Mucosa of gallbladder (tissue), 1 donor: ENCODE measurements around the gene SYPL2. TPM values are rescaled to one million over a fixed set of nuclear protein-coding genes. Genes with fewer than 3 reads are reported as not detected.
"Not testable (repeated sequence)": the region's sequence is repeated elsewhere in the genome, so short reads cannot be mapped to it uniquely, and the experiment has no call there.

ENCODE experiments used
- DNase-seq: peaks from one replicate; pipeline ENCODE4 v3.0.0-alpha.2; 2020; ENCODE audit warnings: low spot score
- total RNA-seq: library from RNA; stranded (reverse); gene quantifications from one replicate; pipeline ENCODE4 v1.2.1, GENCODE V29; 2021
- donor health status: DM: no; HTN: no; CAD: no.

The SYPL2 gene
- total RNA-seq, 1 donor from 2014 or later = 3.1 TPM

DNA sequence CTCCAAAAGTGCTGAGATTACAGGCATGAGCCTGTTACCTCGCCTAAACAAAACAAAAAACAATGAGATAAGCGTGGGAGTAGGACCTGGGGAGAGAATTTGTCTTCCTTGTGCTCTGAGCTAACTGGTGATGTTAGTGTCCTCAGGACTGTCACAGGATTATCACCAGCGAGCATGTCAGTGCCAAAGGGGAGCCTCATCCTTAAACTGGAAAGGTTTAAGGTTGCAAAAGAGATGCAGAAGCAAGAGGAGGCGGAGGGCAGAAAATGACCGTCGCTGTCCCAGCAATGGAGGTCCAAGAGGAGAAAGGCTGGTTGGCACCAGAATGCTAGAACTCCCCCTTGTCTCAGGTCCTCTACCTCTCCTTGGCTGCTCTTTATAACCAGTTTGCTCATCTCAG lies 3.9 kb downstream of the SYPL2 start:
- no peak for DNase-seq

DNA sequence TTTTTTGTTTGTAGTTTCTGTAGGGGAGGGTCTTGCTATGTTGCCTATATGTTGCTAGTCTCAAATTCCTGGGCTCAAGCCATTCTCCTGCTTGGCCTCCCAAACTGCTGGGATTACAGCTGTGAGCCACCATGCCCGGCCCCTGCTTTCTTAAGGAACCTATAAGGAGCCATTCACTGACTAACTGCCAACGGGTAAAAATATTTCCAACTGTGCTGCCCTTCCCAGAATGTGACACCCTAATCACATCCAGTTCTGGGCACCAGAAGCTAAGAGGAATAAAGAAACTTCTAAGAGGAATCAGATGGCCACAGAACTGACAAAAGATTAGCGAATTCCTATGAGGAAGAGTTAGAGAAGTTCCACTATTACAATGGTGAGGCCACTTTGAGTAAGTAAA lies 6.4 kb downstream of the SYPL2 start:
- DNase-seq = no peak

DNA sequence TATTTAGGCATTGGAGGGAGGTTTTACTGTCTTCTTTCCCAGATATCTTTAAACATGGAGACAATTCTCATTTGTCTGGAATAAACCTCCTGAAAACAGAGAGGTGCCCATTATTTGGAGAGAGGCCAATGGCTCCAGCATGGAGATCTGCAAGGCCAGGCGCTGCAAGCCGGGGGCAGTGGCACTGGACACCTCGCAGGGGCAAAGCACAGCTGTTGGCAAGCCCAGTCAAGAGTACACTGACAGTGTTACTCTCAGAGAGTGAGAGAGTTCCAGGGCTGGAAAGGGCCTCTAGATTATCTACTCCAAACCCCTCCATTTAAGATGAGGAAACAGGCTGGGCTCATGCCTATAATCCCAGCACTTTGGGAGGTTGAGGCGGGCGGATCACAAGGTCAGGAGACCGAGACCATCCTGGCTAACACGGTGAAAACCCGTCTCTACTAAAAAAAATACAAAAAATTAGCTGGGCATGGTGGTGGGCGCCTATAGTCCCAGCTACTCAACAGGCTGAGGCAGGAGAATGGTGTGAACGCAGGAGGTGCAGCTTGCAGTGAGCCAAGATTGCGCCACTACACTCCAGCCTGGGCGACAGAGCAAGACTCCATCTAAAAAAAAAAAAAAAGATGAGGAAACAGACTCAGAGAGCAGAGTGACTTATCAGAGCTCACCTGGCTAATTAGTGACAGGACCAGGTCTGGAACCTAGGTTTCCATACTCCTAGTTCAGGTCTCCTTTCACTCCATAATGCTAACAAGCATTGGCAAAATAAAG lies 7.1 kb downstream of the SYPL2 start:
- not testable (repeated sequence) for DNase-seq

DNA sequence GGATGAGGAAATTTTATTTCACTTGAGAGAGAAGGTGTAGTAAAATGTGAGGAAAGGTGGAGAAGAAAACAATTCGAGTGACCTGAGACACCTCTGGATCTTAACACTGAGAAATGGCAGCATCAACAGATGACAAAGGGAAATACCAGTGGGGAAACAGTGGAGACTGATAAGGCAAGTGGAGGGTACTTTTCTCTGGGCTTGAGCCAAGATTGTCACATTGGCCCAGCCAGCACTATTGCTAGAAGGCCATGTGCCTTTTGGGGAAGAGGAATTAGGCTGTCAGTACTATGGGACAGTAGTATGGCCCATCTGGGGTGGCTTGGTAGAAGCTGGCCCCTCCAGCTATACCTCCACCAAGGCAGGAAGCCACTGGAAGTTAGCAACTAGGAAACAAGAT lies 8.4 kb downstream of the SYPL2 start:
- no peak for DNase-seq

DNA sequence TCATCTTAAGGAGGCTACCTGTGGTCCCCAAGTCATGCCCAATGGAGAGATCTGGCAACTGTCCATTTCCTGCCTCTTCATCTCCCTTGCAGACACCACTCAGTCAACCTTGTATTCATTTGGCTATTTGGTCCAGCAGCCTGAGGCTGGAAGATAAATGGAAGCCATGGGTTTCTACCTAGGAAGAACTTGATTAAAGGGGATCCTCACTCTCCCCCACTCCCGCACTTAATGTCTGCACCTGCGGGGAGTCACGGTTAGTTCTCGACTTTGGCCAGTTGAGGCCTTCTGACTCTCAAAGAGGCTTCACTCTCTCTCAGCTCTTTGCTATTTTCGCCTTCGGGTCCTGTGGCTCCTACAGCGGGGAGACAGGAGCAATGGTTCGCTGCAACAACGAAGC lies 8.9 kb downstream of the SYPL2 start:
- DNase-seq = no peak

DNA sequence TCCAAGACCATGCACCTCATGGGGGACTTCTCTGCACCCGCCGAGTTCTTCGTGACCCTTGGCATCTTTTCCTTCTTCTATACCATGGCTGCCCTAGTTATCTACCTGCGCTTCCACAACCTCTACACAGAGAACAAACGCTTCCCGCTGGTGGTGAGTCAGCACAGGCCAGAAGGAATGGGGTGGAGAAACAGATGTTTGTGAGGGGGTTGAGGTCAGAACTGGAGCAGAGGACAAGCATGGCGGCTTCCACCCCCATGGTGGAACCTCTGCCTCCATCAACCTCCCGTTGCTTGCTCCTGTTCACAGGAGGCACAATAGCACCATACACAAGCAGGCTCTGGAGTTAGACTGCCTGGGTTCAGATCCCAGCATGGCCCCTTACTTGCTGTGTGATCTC lies 10.5 kb downstream of the SYPL2 start:
- no peak for DNase-seq

DNA sequence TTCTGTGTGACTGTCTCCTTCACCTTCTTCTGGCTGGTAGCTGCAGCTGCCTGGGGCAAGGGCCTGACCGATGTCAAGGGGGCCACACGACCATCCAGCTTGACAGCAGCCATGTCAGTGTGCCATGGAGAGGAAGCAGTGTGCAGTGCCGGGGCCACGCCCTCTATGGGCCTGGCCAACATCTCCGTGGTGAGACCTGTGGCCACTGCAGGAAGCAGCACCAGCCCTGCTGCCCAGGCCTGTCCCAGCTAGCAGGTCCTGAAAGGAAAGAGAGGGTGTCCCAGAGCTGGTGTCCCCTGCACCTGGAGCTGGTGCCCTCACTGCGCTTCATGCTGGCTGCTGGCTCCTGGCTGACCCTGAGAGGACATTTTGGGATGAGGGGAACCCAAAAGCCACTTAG lies 11.5 kb downstream of the SYPL2 start:
- DNase-seq = no peak

DNA sequence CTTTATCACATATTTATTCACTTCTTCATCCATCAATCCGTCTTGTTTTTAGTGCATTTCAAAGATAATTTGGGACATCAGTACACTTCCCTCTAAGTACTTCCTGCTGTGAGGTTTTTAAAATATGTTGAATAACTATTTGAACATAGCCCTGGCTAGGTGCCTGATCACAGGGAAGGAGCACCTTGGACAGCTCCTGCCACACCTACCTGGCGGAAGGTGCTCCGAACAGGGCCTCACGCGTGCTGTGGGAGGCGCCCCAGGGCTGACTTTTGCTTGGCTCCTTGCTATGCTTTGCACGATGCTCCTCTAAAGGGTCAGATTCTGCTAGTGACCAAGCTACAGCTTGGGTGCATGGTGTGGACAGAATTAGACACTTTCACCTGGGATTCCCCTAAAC lies 12.5 kb downstream of the SYPL2 start:
- no peak for DNase-seq

DNA sequence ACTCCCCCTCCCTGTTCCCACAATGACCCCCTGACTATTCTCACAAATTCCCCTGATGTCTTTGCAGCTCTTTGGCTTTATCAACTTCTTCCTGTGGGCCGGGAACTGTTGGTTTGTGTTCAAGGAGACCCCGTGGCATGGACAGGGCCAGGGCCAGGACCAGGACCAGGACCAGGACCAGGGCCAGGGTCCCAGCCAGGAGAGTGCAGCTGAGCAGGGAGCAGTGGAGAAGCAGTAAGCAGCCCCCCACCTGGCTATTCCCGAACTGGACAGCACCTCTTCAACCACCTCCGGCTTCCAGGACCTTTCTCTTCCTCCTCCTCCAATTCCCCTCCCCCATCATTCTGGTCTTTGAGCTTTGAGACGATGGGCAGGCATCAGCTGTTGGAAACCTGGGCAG lies 13.0 kb downstream of the SYPL2 start:
- no peak for DNase-seq

DNA sequence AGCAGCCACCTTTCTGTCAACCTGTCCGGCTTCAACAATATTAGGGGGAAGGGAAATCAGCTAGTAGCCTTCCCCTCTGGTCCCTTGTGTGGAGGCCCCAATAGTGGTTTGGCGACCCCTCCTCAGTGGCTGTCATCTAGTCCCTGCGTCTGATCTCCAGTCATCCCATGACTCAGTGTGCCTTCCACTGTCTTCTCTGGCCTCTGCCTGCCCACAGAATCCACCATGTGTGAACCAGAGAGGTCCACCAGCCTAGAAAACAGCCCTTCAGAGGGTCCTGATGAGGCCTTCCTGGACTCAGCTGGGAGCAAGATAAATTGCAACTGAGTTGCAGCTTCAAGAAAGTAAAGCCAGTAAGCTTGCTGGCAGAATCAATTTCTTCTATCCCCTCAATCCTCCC lies 13.6 kb downstream of the SYPL2 start:
- DNase-seq = no peak

DNA sequence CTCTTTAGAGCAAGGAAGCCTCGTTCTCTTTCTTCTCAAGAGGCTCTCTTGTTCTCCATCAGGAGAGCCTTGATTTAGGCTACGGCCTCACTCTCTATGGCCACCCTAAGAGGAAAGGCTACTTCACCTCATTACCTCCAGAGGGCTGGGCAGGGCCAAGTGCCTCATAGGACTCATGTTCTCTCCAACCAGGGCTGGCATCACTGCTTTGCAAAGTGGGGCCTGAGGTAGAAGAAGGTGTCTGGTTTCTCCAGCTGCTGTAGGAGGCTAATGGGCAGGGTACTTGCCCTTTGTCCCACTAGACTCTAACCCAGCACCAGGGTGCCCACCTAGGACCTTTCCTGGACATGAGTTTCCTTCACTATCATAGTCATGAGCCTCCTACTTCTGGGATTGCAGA lies 15.3 kb downstream of the SYPL2 start:
- no peak for DNase-seq

DNA sequence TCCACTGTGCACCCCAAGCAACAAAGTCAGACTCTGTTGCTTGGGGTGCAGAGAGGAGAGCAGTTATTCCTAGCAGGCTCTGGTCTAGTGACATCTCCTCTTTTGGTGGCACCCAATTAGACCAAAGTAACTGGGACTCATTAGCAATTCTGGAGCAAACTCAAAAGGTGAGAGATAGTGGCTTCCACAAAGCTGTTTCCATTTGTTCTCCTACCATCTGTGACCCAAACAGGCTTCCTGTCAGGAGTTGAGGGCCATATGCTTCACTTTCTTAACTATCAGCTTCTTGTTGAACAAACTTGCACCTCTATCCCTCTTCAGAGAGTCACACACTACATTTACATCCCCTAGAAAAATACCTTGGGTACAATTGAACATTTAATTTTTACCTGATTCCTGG lies 15.9 kb downstream of the SYPL2 start:
- no peak for DNase-seq

DNA sequence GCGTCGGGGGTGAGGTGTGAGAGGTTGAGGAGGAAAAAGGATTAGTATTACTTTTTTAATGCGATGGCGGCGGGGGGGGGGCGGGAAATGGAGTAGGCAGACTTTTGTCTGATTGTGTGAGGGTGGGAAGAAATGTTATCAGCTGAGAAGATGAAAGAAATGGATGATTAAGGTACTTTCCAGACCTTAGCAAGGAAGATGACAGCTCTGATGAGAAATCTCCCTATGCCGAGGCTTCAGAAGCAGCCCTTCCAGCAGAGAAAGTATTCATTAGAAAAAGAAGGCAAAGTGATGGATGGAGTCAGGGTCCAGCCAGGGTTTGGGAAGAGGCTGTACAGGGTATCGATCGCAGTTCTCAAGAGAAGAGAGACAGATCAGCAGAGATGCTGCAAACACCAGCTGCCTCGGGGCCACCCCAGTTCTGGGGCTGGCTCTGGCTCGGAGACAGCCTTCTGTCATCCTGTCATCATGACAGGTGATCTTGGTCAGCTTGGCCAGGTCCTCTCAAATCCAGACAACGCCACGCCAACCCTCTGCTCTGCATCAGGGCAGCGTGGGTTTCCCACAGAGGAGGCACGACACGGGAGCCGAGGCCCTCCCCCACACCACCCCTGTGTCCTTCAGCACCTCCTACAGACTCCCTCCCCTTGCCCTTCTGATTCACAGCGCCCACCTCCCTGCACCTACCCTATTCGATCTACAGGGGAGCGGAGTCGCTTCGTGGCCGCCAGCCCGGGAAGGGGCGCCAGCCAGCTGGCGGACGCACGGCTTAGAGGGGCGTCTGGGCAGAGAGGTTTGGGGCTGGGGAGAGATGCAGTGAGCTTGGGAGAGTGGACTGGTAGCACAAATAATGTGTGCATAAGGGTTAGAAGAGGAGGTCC lies 16.7 kb downstream of the SYPL2 start:
- DNase-seq = no peak

DNA sequence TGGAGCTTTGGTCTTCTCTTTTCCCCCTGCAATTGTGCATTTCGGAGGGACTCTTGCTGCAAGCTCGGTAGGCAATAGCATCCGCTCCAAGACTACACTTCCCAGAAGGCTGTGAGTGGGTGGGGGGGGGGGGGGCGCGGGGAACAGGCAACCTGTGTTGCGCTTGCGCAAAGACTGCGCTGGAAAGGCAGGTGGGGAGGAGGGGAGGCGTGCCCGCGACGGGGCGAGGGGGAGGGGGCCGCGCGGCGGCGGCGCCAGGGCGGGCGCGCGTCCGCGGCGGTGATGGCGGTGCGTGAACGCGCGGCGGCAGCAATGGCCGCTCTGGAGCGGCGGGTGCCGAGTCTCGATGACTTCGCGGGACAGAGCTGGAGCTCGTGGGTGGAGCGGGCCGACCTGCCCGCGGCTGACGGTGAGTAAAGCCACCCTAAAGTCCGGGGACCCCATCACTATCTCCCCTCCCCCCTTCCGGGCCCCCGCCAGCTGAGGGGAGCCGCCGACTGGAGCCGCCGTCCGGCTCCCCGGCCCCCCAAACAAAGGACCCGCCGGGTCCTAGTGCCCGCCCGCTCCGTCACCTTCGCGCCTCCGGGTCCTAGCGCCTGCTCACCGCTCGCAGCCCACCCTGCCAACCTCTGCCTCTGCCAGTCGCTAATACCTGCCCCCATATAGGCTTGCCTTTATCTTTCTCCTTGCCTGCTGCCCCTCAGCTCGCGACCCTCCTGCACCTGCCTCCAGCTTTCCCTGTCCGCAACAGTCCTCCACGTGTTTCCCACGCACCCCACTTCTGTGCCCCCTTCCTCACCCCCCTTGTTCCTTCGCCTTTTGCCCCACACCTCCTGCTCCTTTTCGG lies 17.5 kb downstream of the SYPL2 start, which contains the start of gene ATXN7L2:
TSS of gene ATXN7L2 (plus strand) at position 234 of the 847 bp plus-strand sequence. CDS start at position 283, 49 bp downstream.
- peak; percentile 94 for DNase-seq

DNA sequence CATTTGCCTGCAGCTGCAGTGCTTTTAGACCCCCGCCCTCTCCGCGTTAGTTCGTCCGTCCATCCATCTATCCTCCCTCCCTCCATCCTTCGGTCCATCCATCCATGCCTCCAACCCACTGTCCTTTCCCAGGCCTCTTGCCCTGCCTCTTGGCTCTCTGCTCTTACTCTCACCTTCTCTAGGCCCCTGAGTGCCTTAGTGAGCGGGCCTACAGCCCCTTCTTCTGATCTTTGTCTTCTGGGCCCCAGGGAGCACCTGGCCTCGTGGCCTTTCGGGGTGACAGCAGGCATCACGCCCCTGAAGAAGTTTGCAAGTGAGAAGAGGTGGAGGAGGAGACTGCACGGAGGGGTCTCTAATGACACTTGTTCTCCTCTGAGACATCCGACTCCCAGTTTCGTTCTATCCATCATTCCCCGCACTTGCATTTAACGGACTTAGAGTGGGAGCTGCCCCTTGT lies 18.2 kb downstream of the SYPL2 start:
- DNase-seq = no peak

DNA sequence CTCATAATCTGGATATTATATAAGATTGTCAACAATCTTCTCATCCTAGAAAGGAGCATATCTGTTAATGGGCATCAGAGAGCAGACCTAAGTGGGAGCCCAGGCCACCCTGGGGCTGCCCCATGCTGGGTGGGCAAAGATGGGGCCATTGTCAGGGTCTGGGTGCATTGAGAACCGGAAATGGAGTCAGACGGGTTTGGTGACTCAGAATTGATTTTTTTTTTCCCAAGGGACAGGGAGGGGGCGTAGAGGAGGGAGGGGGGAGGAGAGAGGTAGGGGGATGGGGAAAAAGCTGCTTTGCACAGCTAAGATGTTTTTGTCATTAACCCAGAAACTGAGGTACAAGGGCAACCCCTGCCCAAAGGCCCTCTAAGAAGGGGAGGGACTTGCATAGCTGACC lies 18.7 kb downstream of the SYPL2 start:
- DNase-seq = no peak

DNA sequence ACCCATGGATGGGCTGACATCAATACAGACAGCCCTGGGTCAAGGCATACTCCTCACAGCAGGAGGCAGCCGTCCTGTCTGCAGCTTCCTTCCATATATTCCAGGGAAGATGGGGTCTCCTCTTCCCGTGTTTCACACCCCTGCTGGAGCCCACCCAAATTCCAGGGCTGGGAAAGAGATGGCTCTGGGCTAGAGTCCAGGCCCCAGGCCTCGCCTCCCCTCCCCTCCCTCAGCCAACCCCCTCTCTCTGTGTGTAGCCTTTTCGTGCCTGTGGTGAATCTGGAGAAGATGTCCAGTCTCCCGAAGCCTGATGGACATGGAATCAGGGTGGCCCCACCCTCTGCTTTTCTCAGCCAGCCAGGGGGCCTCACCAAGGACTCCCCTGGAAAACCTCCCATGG lies 20.9 kb downstream of the SYPL2 start:
- no peak for DNase-seq

DNA sequence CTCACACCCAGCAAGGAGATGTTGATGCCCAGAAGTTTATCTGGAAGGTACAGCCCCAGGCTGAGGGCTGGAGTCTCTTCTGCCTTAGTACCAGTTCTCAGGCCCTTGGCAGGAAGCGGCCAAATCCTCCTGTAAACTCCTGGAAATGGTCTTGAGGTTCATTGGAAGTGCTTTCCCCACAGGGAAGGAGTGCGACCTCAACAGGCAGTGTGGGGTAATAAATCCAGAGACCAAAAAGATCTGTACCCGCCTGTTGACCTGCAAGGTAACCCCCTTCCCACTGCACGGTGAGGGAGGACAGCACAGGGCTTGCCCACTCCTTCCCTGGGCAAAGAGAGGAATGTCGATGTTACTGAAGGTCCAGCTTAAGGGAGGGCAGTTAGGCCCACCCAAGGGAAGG lies 21.9 kb downstream of the SYPL2 start:
- no peak for DNase-seq

DNA sequence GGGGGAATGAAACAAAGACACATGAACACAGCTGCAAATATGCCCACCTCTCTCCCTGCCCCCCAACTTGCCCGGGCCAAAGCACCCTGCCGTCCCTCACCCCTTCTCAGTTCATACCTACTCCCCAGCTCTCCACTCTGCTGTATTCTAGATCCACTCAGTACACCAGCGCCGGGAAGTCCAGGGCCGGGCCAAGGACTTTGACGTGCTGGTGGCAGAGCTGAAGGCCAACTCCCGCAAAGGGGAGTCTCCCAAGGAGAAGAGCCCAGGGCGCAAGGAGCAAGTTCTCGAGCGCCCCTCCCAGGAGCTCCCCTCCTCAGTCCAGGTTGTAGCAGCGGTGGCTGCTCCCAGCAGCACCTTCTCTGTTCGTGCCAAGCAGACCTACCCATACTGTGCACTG lies 22.4 kb downstream of the SYPL2 start:
- DNase-seq = no peak

DNA sequence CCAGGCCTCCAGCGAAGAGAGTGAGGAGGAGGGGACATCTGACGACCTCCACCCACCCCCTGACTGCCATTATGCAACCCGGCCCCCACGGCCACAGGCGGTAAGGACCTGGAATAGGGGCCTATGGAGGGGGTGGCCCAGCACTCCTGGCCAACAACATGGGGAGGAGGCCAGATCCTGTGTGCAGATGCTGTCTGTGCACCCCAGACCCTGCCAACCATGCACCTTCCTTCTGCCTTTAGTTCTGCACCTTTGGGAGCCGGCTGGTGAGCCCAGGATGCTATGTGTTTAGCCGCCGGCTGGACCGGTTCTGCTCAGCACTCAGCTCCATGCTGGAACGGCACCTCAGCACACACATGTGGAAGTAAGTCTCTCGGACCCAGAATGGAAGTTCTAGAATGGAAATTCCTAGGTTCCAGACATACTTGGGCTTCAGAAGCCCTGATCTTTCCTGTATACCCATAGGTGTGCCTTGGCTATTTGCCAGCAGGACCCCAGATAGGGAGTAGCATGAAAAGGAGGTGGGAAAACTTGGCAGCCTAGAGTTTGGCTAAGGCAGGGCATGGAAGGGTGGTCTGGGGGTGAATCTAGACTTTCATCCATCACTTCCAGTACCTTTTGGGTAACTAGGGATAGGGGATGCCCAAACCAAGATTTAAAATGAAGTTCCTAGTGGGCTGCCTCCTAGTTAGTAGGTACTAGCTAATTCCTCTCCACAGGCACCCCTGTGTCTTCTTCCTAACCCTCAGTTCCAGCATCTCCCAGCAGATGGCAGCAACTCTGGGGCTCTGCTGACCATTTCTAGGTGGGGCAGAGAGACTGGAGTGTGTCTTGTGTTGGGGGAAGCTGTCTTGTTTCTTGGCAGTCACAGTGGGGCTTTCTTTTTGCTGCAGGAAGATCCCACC lies 23.9 kb downstream of the SYPL2 start:
- peak; percentile 77 for DNase-seq

DNA sequence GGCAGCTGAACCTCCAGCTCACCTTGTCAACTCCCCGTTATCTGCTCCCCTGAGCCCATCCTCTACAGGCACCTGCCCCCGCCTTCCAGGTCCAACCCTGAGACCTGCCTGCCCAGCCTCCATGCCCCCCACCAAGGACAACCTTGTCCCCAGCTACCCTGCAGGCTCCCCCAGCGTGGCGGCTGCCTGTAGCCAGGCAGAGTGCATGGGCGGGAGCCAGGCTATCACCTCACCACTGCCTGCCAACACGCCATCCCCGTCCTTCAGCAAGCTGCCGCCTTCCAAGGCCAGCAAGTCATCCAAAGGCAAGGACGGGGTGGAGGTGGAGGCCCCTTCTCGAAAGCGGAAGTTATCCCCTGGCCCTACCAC lies 24.6 kb downstream of the SYPL2 start:
- no peak for DNase-seq
